Heart left ventricle (tissue), 16 donors: ENCODE results near the gene EPHA1. TPM values are rescaled to one million over a fixed set of nuclear protein-coding genes. Genes with fewer than 3 reads are reported as not detected.

ENCODE experiments used
- ATAC-seq, 4 donors: fragments of 200-7000 bp; cut with Tn5 transposase; one replicate each; pipeline ENCODE4 v1.9.1; 2020 to 2022; ENCODE audit warnings: moderate library complexity in 4 of 4, mild to moderate bottlenecking in 3 of 4, moderate number of reproducible peaks in 1 of 4
- DNase-seq, 5 donors: peaks; one replicate each; pipeline ENCODE4 v3.0.0-alpha.2; 2020
- H3K27ac ChIP-seq, 12 donors: fragments of 200-600 bp; sonication (generic) in 4 of 12; one replicate each; pipeline versions ENCODE4 v1.5.0 to v1.8.0; 2016 to 2022; ENCODE audit warnings: mild to moderate bottlenecking in 2 of 12
- H3K27me3 ChIP-seq, 9 donors: fragments of 200-600 bp; sonication (generic) in 2 of 9; one replicate each; pipeline versions ENCODE4 v1.5.1 to v1.8.0; 2016 to 2022; ENCODE audit warnings: mild to moderate bottlenecking in 3 of 9
- H3K36me3 ChIP-seq, 9 donors: fragments of 200-600 bp; sonication (generic) in 2 of 9; one replicate each; pipeline versions ENCODE4 v1.5.0 to v1.8.0; 2018 to 2022; ENCODE audit warnings: mild to moderate bottlenecking in 2 of 9
- H3K4me1 ChIP-seq, 12 donors: fragments of 200-600 bp; sonication (generic) in 4 of 12; one replicate each; pipeline versions ENCODE4 v1.5.0 to v1.8.0; 2016 to 2022; ENCODE audit warnings: mild to moderate bottlenecking in 3 of 12
- H3K4me3 ChIP-seq, 12 donors: fragments of 200-600 bp; sonication (generic) in 4 of 12; one replicate each; pipeline versions ENCODE4 v1.5.0 to v1.8.0; 2017 to 2022; ENCODE audit warnings: mild to moderate bottlenecking in 9 of 12, moderate library complexity in 4 of 12
- H3K9me3 ChIP-seq, 12 donors: fragments of 200-600 bp; sonication (generic) in 4 of 12; one replicate each; pipeline versions ENCODE4 v1.5.0 to v1.8.0; 2016 to 2022; ENCODE audit warnings: mild to moderate bottlenecking in 1 of 12
- CTCF ChIP-seq, 12 donors: fragments of 200-600 bp; sonication (generic) in 4 of 12; IDR thresholded peaks; one replicate each; pipeline versions ENCODE4 v1.5.0 to v1.8.0; 2018 to 2022; ENCODE audit warnings: antibody characterized with exemption in 12 of 12, mild to moderate bottlenecking in 5 of 12
- POLR2A ChIP-seq, 2 donors: fragments of 450-650 bp; IDR thresholded peaks; one replicate each; pipeline ENCODE4 v1.6.1; 2017; ENCODE audit warnings: antibody characterized with exemption in 2 of 2, mild to moderate bottlenecking in 2 of 2, moderate library complexity in 2 of 2
- WGBS, 4 donors: extraction: QIAGEN DNeasy Blood & Tissue Kit in 2 of 4; methylation state at CpG; one replicate each; pipeline versions ENCODE4 v1.1.5 to v1.1.7; 2013 to 2018; 5-methylcytosine and 5-hydroxymethylcytosine counted together
- intact Hi-C, 10 donors: fragments of 100-400 bp; cut with DNase I; formaldehyde crosslinking; loops; one replicate each; pipeline versions ENCODE4 v1.11.1 to v1.14.2; 2022
- microRNA-seq, 4 donors: library from miRNA; unstranded; fragments of <30 nt; microRNA quantifications; one replicate each; pipeline versions ENCODE4 to v1.2.0, GENCODE V29; 2017 to 2020
- polyA plus RNA-seq, 2 donors: library from polyadenylated mRNA; stranded (reverse); fragments of 200-250 nt; gene quantifications; one replicate each; pipeline ENCODE4 v1.2.3, GENCODE V29; 2013
- total RNA-seq, 9 donors: library from RNA; depleted of rRNA in 2 of 9; stranded (reverse); fragments of >200 nt in 2 of 9; fragmentation: NEBNext Ultra II Directional in 3 of 9; extraction: Animal tissue kit (Norgen Biotek cat#: 25700) in 3 of 9; gene quantifications; one replicate each; pipeline versions ENCODE4 v1.1.0 to v1.2.4, GENCODE V29; 2016 to 2023
- donor health status: ischemic (EF 13 %, LVEDD 7.1; RV severe dilation, severe dysfunction).
- donor health status: healthy with polysubstance abuse.
- donor health status: DM: no; HTN: yes; CAD: no.
- donor health status: DM: no; HTN: no; CAD: no.
- donor health status: ischemic (EF 25% LVEDD 6.9; RV normal size, moderate dysfunction).
- donor health status: ischemic (EF 25% LVEDD 5.7; RV mildly dilated, moderate dysfunction).
- donor health status: healthy.
- donor health status: DM: yes; HTN: yes; CAD: no.
- donor health status: ischemic (EF 35%, LVEDD 5.7; RV mildly dilated, moderate dysfunction).
- donor health status: nonischemic (EF 11% LVEDD 7.7; RV severe dilation, severe dysfunction).
- donor health status: DM: yes; HTN: yes; CAD: no.
- donor health status: PGD.
- donor health status: ischemic (EF 29% LVEDD 5.4; RV normal size, mild dysfunction).
- donor health status: nonischemic (EF 23%, LVEDD 6.1; RV moderate dilation, normal function).

Gene EPHA1
- total and polyA plus RNA-seq, 11 donors = 0.04 to 0.51 (median 0.27) TPM; not detected in 7

- Histone ChIP-seq H3K4me1 (peaks cover 0 to 10% (median 0%) of the 10 kb centered on the region in 12 donors), H3K36me3 (no peaks in the 10 kb centered on the region), H3K4me3 (peak overlapping the region in 5 of 12 donors; percentile 1 to 48 (median 21)), H3K27ac (no peak overlapping the region), H3K9me3 (no peaks in the 10 kb centered on the region), H3K27me3 (peaks cover 0 to 42% (median 9%) of the 10 kb centered on the region in 9 donors)
- intact Hi-C loops = no loop called here
- ATAC-seq = peak in 3 of 4 donors; percentile 74 to 83 (median 79)
- WGBS, 4 donors = 4 to 14% (median 7%) methylated on average over 35 of the region's 35 CpGs
- DNase-seq = peak; percentile 28 to 76 (median 46)
- TF ChIP-seq POLR2A (IDR thresholded peaks at IDR 0.05) = no peak
- peak in 11 of 12 donors; percentile 11 to 54 (median 32) for TF ChIP-seq CTCF (IDR thresholded peaks at IDR 0.05)
These were observed 63.2 kb downstream of the EPHA1 start for GRCh38 chr7:143345428-143345900.

GRCh38 chr7:143343596-143343995 is 65.1 kb downstream of the EPHA1 start:
- Histone ChIP-seq H3K27ac (no peak overlapping the region), H3K4me1 (peaks cover 0 to 10% (median 0%) of the 10 kb centered on the region in 12 donors), H3K36me3 (no peaks in the 10 kb centered on the region), H3K4me3 (no peak overlapping the region), H3K27me3 (peaks cover 0 to 51% (median 9%) of the 10 kb centered on the region in 9 donors), H3K9me3 (no peaks in the 10 kb centered on the region)
- no peak for TF ChIP-seq CTCF (IDR thresholded peaks at IDR 0.05)
- no peak for TF ChIP-seq POLR2A (IDR thresholded peaks at IDR 0.05)
- ATAC-seq (no peak), DNase-seq (no peak)
- 79 to 92% (median 91%) methylated on average over 3 of the region's 3 CpGs for WGBS, 4 donors
- intact Hi-C loops = no loop called here

- 87 to 93% (median 90%) methylated on average over 8 of the region's 8 CpGs for WGBS, 4 donors
- Histone ChIP-seq H3K36me3 (no peaks in the 10 kb centered on the region), H3K9me3 (no peaks in the 10 kb centered on the region), H3K27me3 (peaks cover 0 to 59% (median 9%) of the 10 kb centered on the region in 9 donors), H3K4me1 (peaks cover 0 to 10% (median 0%) of the 10 kb centered on the region in 12 donors), H3K27ac (no peak overlapping the region), H3K4me3 (no peak overlapping the region)
- ATAC-seq (no peak), DNase-seq (no peak)
- intact Hi-C loops = no loop called here
- TF ChIP-seq POLR2A (IDR thresholded peaks at IDR 0.05) = no peak
- TF ChIP-seq CTCF (IDR thresholded peaks at IDR 0.05) = no peak
These were observed 66.8 kb downstream of the EPHA1 start for GRCh38 chr7:143341842-143342241.

Small RNA genes lying within 50 kb of the gene (microRNA-seq; reads per million reads assigned to microRNA genes)
- gene MIR6892 = 0 to 0.21 (median 0.03) reads per million in 4 donors

Other genes starting within 250 kb of the EPHA1 start
- not detected for gene TAS2R39, start 225.4 kb downstream of the EPHA1 start, total RNA-seq
- not detected for gene TAS2R39, start 225.4 kb downstream of the EPHA1 start, polyA plus RNA-seq
- not detected for gene TAS2R40, start 186.8 kb downstream of the EPHA1 start, total RNA-seq
- not detected for gene TAS2R40, start 186.8 kb downstream of the EPHA1 start, polyA plus RNA-seq
- 100 to 1,000 TPM; 174 to 349 (median 281) TPM for gene GSTK1, start 145.4 kb downstream of the EPHA1 start, total RNA-seq
- gene GSTK1, start 145.4 kb downstream of the EPHA1 start, polyA plus RNA-seq = 100 to 1,000 TPM; 123 to 274 TPM
- 10 to 100 TPM in 5 of 9 donors, 1 to 10 TPM in 4; 4.5 to 18.4 (median 12.1) TPM for gene TMEM139, start 123.9 kb downstream of the EPHA1 start, total RNA-seq
- gene TMEM139, start 123.9 kb downstream of the EPHA1 start, polyA plus RNA-seq = 10 to 100 TPM in 1 of 2 donors, 1 to 10 TPM in 1; 4.1 to 23.5 TPM
- 10 to 100 TPM in 6 of 9 donors, 1 to 10 TPM in 3; 7.4 to 18.3 (median 13.8) TPM for gene CASP2, start 120.5 kb downstream of the EPHA1 start, total RNA-seq
- gene CASP2, start 120.5 kb downstream of the EPHA1 start, polyA plus RNA-seq = 1 to 10 TPM; 5.4 to 7.0 TPM
- 1 to 10 TPM in 1 of 9 donors, not detected in 8; 1.4 TPM for gene CLCN1, start 92.7 kb downstream of the EPHA1 start, total RNA-seq
- gene CLCN1, start 92.7 kb downstream of the EPHA1 start, polyA plus RNA-seq = under 1 TPM in 1 of 2 donors, not detected in 1; 0.03 TPM
- gene FAM131B, start 46.1 kb downstream of the EPHA1 start, total RNA-seq = under 1 TPM; 0.15 to 0.79 (median 0.42) TPM
- under 1 TPM; 0.19 to 0.25 TPM for gene FAM131B, start 46.1 kb downstream of the EPHA1 start, polyA plus RNA-seq
- gene ZYX, start 27.5 kb downstream of the EPHA1 start, total RNA-seq = 100 to 1,000 TPM in 4 of 9 donors, 10 to 100 TPM in 5; 59.6 to 217 (median 79.4) TPM
- 100 to 1,000 TPM in 1 of 2 donors, 10 to 100 TPM in 1; 55.9 to 156 TPM for gene ZYX, start 27.5 kb downstream of the EPHA1 start, polyA plus RNA-seq
- gene TAS2R60, start 34.6 kb upstream of the EPHA1 start, total RNA-seq = not detected
- gene TAS2R60, start 34.6 kb upstream of the EPHA1 start, polyA plus RNA-seq = not detected
- gene TAS2R41, start 69.0 kb upstream of the EPHA1 start, total RNA-seq = not detected
- gene TAS2R41, start 69.0 kb upstream of the EPHA1 start, polyA plus RNA-seq = not detected
- gene CTAGE15, start 162.9 kb upstream of the EPHA1 start, total RNA-seq = under 1 TPM in 2 of 9 donors, not detected in 7; 0.24 to 0.43 TPM
- gene CTAGE15, start 162.9 kb upstream of the EPHA1 start, polyA plus RNA-seq = not detected
- gene TCAF2, start 212.1 kb upstream of the EPHA1 start, total RNA-seq = 1 to 10 TPM in 1 of 9 donors, under 1 TPM in 8; 0.12 to 2.5 (median 0.38) TPM
- under 1 TPM; 0.27 to 0.28 TPM for gene TCAF2, start 212.1 kb upstream of the EPHA1 start, polyA plus RNA-seq